ENCODE measurements around the gene KIF19.
"Not testable (repeated sequence)": the region's sequence is repeated elsewhere in the genome, so short reads cannot be mapped to it uniquely, and the experiment has no call there.

The KIF19 gene

DNA sequence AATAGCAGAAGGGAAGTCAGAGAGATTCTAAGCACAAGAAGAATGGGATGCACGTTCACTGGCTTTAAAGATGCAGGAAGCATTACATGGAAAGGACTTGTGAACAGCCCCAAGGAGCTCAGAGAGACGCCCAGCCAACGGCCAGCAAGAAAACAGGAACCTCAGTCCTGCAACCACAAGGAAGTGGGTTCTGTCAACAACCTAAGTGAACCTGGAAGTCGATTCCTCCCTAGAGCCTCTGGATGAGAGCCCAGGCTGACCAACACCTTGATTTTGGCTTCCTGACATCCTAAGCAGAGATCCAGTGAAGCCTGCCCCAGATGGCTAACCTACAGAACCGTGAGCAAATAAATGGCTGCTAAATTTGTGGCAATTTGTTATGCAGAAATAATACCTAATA lies 65.7 kb downstream of the KIF19 start:
- DNase-seq: no peak

DNA sequence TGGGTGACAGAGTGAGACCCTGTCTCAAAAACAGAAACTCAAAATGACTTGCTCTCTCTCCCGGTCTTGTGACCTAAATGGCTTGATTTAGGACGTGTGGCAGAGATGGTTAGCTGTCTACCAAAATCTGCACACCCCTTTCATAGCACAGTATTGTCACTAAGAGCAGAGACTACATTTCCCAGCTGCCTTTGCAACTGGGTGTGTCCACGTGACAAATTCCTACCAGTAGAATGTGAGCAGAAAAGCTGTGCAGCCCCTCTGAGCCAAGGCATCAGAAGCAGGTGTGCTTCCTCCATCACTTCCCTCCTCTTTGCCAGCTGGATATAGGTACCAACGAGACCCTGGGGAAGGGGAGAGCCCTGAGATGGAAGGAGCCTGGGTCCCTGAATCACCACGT lies 66.8 kb downstream of the KIF19 start:
- DNase-seq: no peak

DNA sequence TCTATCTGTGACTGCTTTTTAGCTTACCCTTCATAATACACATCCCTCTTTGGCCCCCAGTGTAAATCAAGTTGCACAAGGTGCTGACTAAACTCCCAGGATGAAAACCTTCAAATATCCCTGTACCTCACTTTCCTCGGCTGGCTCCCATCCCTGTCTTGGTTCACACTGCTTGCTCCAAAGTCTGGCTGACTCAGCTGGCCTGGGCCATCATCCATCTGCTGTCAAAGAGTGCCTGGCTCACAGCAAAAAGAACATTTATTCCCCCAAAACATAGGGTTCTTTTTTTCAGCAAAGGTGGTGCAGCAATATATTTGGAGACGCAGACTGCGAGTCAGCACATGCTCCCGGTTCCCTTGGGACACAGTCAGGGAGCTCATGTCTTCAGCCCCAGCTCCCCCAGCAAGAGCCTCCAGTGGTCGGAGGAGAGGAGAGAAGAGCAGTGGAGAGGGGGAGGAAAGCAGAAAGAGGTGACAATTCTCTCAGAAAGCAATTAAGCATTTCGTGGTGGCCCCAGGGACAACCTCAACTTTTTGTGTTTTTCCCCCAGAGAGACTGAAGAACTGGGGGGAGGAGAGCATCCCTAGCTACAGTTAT lies 67.4 kb downstream of the KIF19 start:
- DNase-seq: no peak

- no peak for DNase-seq
Observed at GRCh38 chr17:74394275-74394950, 68.4 kb downstream of the KIF19 start.

- no peak for DNase-seq
Observed at GRCh38 chr17:74394977-74395376, 69.0 kb downstream of the KIF19 start.

GRCh38 chr17:74396567-74396966 lies 70.5 kb downstream of the KIF19 start:
- no peak for DNase-seq

GRCh38 chr17:74402048-74402447 lies 76.0 kb downstream of the KIF19 start:
- DNase-seq: no peak

DNA sequence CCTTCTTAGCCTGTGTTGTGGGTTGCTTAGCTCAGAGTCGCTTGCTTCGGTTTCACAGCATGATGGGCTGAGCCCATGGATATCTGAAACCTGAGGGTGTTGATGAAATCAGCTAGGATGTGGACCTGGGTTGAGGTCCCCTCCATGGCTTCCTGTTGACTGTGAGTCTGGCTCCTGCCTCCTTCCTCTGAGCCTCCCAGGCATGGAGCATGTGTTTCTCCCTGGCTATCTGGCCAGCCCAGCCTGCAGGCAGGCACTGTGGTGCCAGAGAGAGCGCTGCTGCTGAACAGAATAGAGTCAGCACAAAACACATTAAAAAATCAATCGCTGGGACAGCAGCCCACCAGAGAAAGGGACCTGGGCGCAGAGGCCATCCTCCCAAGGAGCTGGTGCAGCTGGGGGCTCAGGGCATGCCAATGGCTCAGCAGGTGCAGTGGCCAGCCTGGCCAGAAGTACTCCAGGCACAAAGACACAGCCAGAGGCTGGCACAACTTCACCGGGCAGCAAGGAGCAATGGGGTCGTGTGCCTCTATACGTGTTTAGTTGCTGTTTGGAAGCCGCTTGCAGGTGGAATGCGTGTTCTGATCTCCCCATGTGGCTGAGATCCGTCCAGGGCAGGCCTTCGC lies 77.6 kb downstream of the KIF19 start:
- no peak for DNase-seq

DNA sequence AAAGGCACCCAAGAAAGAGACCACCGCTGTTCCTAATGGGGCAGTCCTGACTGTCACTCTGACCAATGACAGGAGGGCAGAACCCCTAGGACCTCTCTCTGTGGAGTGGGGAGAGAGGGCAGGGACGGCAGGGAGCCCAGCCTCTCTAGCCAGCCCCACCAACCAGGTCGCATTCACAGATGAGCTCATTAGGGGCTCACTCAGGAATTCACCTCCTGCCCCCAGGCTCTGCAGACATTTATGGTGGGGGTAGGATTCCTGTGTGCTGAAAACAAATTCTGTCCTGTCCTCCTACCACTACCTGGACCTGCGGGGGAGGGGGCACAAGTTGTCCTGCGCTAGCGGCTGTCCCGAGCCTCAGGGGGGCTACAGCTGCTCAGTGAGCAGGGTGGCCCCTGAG lies 78.2 kb downstream of the KIF19 start:
- no peak for DNase-seq

GRCh38 chr17:74404789-74405188 lies 78.8 kb downstream of the KIF19 start:
- DNase-seq: no peak

- DNase-seq: not testable (repeated sequence)
Observed at GRCh38 chr17:74405311-74405710, 79.3 kb downstream of the KIF19 start.

Data from NCI-H774 (cell line).